Endothelial cell of umbilical vein (primary cell): Measurements from ENCODE around the gene KCNH1. TPM values are rescaled to one million over a fixed set of nuclear protein-coding genes. Genes with fewer than 3 reads are reported as not detected.

Experiments used
- BruUV-seq: library from RNA; stranded (reverse); fragments of 400-500 nt; replicated peaks from 2 replicates; lab custom pipeline; 2021; lab: Mats Ljungman, UMichigan
- CTCF ChIA-PET: fragments of 300-600, 350-600 bp; sonication (Branson Sonifier 250); formaldehyde crosslinking; loops from one replicate; lab custom pipeline; 2021; ENCODE audit warnings: antibody characterized with exemption, inconsistent platforms; lab: Charles Lee
- POLR2A ChIA-PET: fragments of 300-600, 350-600 bp; sonication (Branson Sonifier 250); formaldehyde crosslinking; loops from one replicate; lab custom pipeline; 2021; ENCODE audit warnings: antibody characterized with exemption, inconsistent platforms; lab: Charles Lee
- DNase-seq: peaks from one replicate; pipeline ENCODE4 v3.0.0-alpha.2; 2011; ENCODE audit warnings: low read depth, low spot score
- FAIRE-seq: peaks from 2 replicates; lab custom pipeline; 2011; peaks lifted over from hg19 to GRCh38; lab: Jason Lieb, UNC
- H2AFZ ChIP-seq: 2 replicates; pipeline ENCODE4 v1.6.0; 2012; ENCODE audit warnings: low read depth, low read length, control low read depth, inconsistent platforms
- H3K27ac ChIP-seq: 2 replicates; pipeline ENCODE4 v1.5.1; 2011; ENCODE audit warnings: low read depth, mild to moderate bottlenecking, control low read depth, low read length, moderate library complexity; ENCODE audit not compliant: insufficient read depth
- H3K27me3 ChIP-seq, 2 experiments: 2 replicates each; pipeline versions ENCODE4 v1.6.0 to v1.6.1; 2011; ENCODE audit warnings: low read length in 2 of 2, mixed read lengths in 1 of 2; ENCODE audit not compliant: control insufficient read depth in 2 of 2, insufficient read depth in 2 of 2
- H3K36me3 ChIP-seq, 2 experiments: 2 replicates in 1 of 2; 3 replicates in 1 of 2; pipeline ENCODE4 v1.5.1; 2011; ENCODE audit warnings: low read length in 2 of 2, mild to moderate bottlenecking in 1 of 2, moderate library complexity in 1 of 2; ENCODE audit not compliant: control insufficient read depth in 2 of 2, insufficient read depth in 2 of 2; ENCODE audit errors: extremely low read depth in 1 of 2
- H3K4me1 ChIP-seq: 3 replicates; pipeline ENCODE4 v1.5.1; 2011; ENCODE audit warnings: mild to moderate bottlenecking, low read length; ENCODE audit not compliant: control insufficient read depth, insufficient read depth; ENCODE audit errors: extremely low read depth
- H3K4me2 ChIP-seq: 2 replicates; pipeline ENCODE4 v1.6.1; 2011; ENCODE audit warnings: low read length, control low read depth, mixed read lengths; ENCODE audit not compliant: insufficient read depth
- H3K4me3 ChIP-seq, 3 experiments: fragments of 200-600 bp in 1 of 3; sonication (generic), shearing (Covaris generic) in 1 of 3; replicated peaks in 1 of 3; 2 replicates each; pipeline ENCODE4 v1.5.1; 2011 to 2016; ENCODE audit warnings: control low read depth in 3 of 3, low read length in 3 of 3, mild to moderate bottlenecking in 2 of 3, inconsistent platforms in 1 of 3, low read depth in 1 of 3, moderate library complexity in 1 of 3; ENCODE audit not compliant: insufficient read depth in 1 of 3
- H3K79me2 ChIP-seq: 2 replicates; pipeline ENCODE4 v1.6.0; 2012; ENCODE audit warnings: low read length, inconsistent platforms; ENCODE audit not compliant: control insufficient read depth, insufficient read depth
- H3K9ac ChIP-seq: replicated peaks from 2 replicates; pipeline ENCODE3; 2011; ENCODE audit warnings: low read length, control low read depth; ENCODE audit not compliant: insufficient read depth; ENCODE audit errors: extremely low read depth
- H3K9me1 ChIP-seq: replicated peaks from 3 replicates; pipeline ENCODE4 v1.6.0; 2011; ENCODE audit warnings: mild to moderate bottlenecking, low read length; ENCODE audit not compliant: control insufficient read depth, insufficient read depth; ENCODE audit errors: extremely low read depth
- H3K9me3 ChIP-seq: replicated peaks from 2 replicates; pipeline ENCODE4 v1.5.1; 2012; ENCODE audit warnings: low read length, inconsistent platforms; ENCODE audit not compliant: control insufficient read depth, insufficient read depth
- H4K20me1 ChIP-seq: replicated peaks from 2 replicates; pipeline ENCODE3; 2011; ENCODE audit warnings: mild to moderate bottlenecking, low read length; ENCODE audit not compliant: control insufficient read depth, insufficient read depth; ENCODE audit errors: extremely low read depth
- CTCF ChIP-seq, 2 donors: IDR thresholded peaks; 1 replicate in 1 of 2; 2 replicates in 1 of 2; pipeline ENCODE4 v1.5.1; 2011; ENCODE audit warnings: low read length in 2 of 2, mild to moderate bottlenecking in 2 of 2, moderate library complexity in 2 of 2, control low read depth in 1 of 2, inconsistent platforms in 1 of 2, low read depth in 1 of 2; ENCODE audit not compliant: insufficient read depth in 1 of 2; ENCODE audit errors: extremely low read depth in 1 of 2
- EZH2 ChIP-seq: IDR thresholded peaks from 2 replicates; pipeline ENCODE4 v1.6.1; 2012; ENCODE audit warnings: borderline replicate concordance, low read depth, mild to moderate bottlenecking, moderate library complexity, low read length, inconsistent platforms; ENCODE audit not compliant: severe bottlenecking
- FOS ChIP-seq: IDR thresholded peaks from 2 replicates; pipeline ENCODE4 v1.6.1; 2011; ENCODE audit warnings: mild to moderate bottlenecking, low read length, moderate library complexity, borderline replicate concordance; ENCODE audit not compliant: insufficient read depth
- GATA2 ChIP-seq: IDR thresholded peaks from 2 replicates; pipeline ENCODE4 v1.7.0; 2011; ENCODE audit warnings: low read depth, mild to moderate bottlenecking, moderate library complexity, mixed read lengths, low read length; ENCODE audit not compliant: insufficient read length, insufficient read depth
- JUN ChIP-seq: IDR thresholded peaks from 2 replicates; pipeline ENCODE4 v1.6.1; 2011; ENCODE audit warnings: borderline replicate concordance, low read depth; ENCODE audit not compliant: insufficient read length, insufficient read depth
- MAX ChIP-seq: IDR thresholded peaks from 2 replicates; pipeline ENCODE4 v1.6.1; 2011; ENCODE audit not compliant: insufficient read depth, insufficient read length
- MYC ChIP-seq: IDR thresholded peaks from one replicate; pipeline ENCODE4 v1.6.1; 2011; ENCODE audit warnings: mild to moderate bottlenecking, low read depth, low read length
- POLR2A ChIP-seq: IDR thresholded peaks from 2 replicates; pipeline ENCODE4 v1.6.1; 2012; ENCODE audit warnings: low read depth, mild to moderate bottlenecking, control low read depth, low read length
- POLR2AphosphoS5 ChIP-seq: IDR thresholded peaks from 2 replicates; pipeline ENCODE4 v1.6.1; 2012; ENCODE audit warnings: low read depth, mild to moderate bottlenecking, control low read depth, low read length, moderate library complexity; ENCODE audit not compliant: insufficient read depth
- dilution Hi-C: fragments of 300-500 bp; cut with MboI; formaldehyde crosslinking; loops from one replicate; pipeline ENCODE4 v1.15.0; 2019; ENCODE audit warnings: low sequenced_read_pairs; ENCODE audit not compliant: extremely low pct_ligation_motif_present
- intact Hi-C: fragments of 100-400 bp; cut with micrococcal nuclease; formaldehyde crosslinking; loops from one replicate; pipeline ENCODE4 v1.10.0; 2022
- polyA plus RNA-seq, 4 experiments: library from polyadenylated mRNA; depleted of rRNA in 3 of 4; stranded (reverse) in 3 of 4; unstranded in 1 of 4; fragments of >200 nt; gene quantifications; 2 replicates each; pipeline versions ENCODE4 v1.2.1 to v1.2.3, GENCODE V29; 2011 to 2012; ENCODE audit warnings: missing spikeins in 1 of 4
- total RNA-seq: library from RNA; stranded (reverse); gene quantifications from 2 replicates; pipeline ENCODE4 v1.2.3, GENCODE V29; 2021

The KCNH1 gene
- total and polyA plus RNA-seq, 2 donors (not counting 3 experiments of a cell fraction or from before 2014, with no cell fraction given): not detected

- no peak overlapping the region for H3K4me3 ChIP-seq
- DNase-seq: no peak
- POLR2A ChIA-PET: no interaction called here
- no peaks in the 10 kb centered on the region for H3K9me1 ChIP-seq
- no peak overlapping the region for H3K9ac ChIP-seq
- no peak overlapping the region for H3K4me2 ChIP-seq
- no peak for TF ChIP-seq EZH2
- TF ChIP-seq MYC: no peak
- no peak for TF ChIP-seq FOS
- TF ChIP-seq GATA2: no peak
- no peak for TF ChIP-seq POLR2AphosphoS5
- TF ChIP-seq MAX: no peak
- no peak for TF ChIP-seq CTCF (IDR thresholded peaks at IDR 0.05; ENCODE audit: extremely low read depth in 1 of 2, insufficient read depth in 1 of 2, low read depth in 1 of 2, low read length in 2 of 2)
- no peak for TF ChIP-seq JUN
- no peak for TF ChIP-seq POLR2A
- dilution Hi-C loops (no loop called here), intact Hi-C loops (no loop called here)
- CTCF ChIA-PET: no interaction called here
- no peak overlapping the region for H2AFZ ChIP-seq
- no peak for FAIRE-seq
- peaks cover 4% of the 10 kb centered on the region for H3K9me3 ChIP-seq
- no TSS peak for BruUV-seq
- H3K27ac ChIP-seq: no peak overlapping the region
- H3K27me3 ChIP-seq: no peaks in the 10 kb centered on the region
- H4K20me1 ChIP-seq: no peaks in the 10 kb centered on the region
- H3K36me3 ChIP-seq: no peaks in the 10 kb centered on the region
- no peaks in the 10 kb centered on the region for H3K4me1 ChIP-seq
- no peaks in the 10 kb centered on the region for H3K79me2 ChIP-seq
Measured at GRCh38 chr1:210645582-210646257, 488.2 kb downstream of the KCNH1 start.
